PFSK-1 (cell line): ENCODE data around the gene OS9.

Source experiments
- FOXP2 ChIP-seq: optimal IDR thresholded peaks from 2 replicates; pipeline ENCODE3; 2011; ENCODE audit warnings: borderline replicate concordance, control low read depth, inconsistent platforms; ENCODE audit not compliant: insufficient read depth; ENCODE audit errors: extremely low read length, extremely low read depth
- POLR2AphosphoS5 ChIP-seq: IDR thresholded peaks from 2 replicates; pipeline ENCODE4 v1.6.1; 2012; ENCODE audit warnings: low read depth, mild to moderate bottlenecking, control low read depth, low read length, moderate library complexity
- REST ChIP-seq, 2 experiments: IDR thresholded peaks; 2 replicates each; pipeline versions ENCODE4 v1.6.1 to v1.8.0; 2011 to 2012; ENCODE audit warnings: low read depth in 2 of 2, low read length in 2 of 2, control low read depth in 1 of 2, inconsistent platforms in 1 of 2, mild to moderate bottlenecking in 1 of 2, moderate library complexity in 1 of 2; ENCODE audit not compliant: insufficient read depth in 1 of 2
- SIN3A ChIP-seq: IDR thresholded peaks from 2 replicates; pipeline ENCODE4 v1.6.1; 2012; ENCODE audit warnings: mild to moderate bottlenecking, low read length, moderate library complexity, borderline replicate concordance; ENCODE audit not compliant: insufficient read depth
- TAF1 ChIP-seq: IDR thresholded peaks from 2 replicates; pipeline ENCODE4 v1.6.1; 2012; ENCODE audit warnings: low read length, control low read depth, borderline replicate concordance; ENCODE audit not compliant: insufficient read depth

OS9 gene

GRCh38 chr12:57752668-57753000, 58.7 kb downstream of the OS9 start:
- TF ChIP-seq FOXP2: no peak
- TF ChIP-seq SIN3A: no peak
- no peak for TF ChIP-seq REST (IDR thresholded peaks at IDR 0.05; ENCODE audit: insufficient read depth in 1 of 2, low read depth in 2 of 2, low read length in 2 of 2)
- no peak for TF ChIP-seq POLR2AphosphoS5
- no peak for TF ChIP-seq TAF1

GRCh38 chr12:57753756-57754337, 59.9 kb downstream of the OS9 start:
- TF ChIP-seq FOXP2 (no peak), TAF1 (no peak), POLR2AphosphoS5 (no peak), SIN3A (no peak), REST (IDR thresholded peaks at IDR 0.05; ENCODE audit: insufficient read depth in 1 of 2, low read depth in 2 of 2, low read length in 2 of 2) (no peak)

GRCh38 chr12:57754411-57755193, 60.7 kb downstream of the OS9 start, which contains the start of gene MARCHF9:
MARCHF9 (plus strand) TSS chr12:57755103; CDS start chr12:57755529, 426 bp downstream.
- no peak for TF ChIP-seq POLR2AphosphoS5
- no peak for TF ChIP-seq TAF1
- TF ChIP-seq REST (IDR thresholded peaks at IDR 0.05; ENCODE audit: insufficient read depth in 1 of 2, low read depth in 2 of 2, low read length in 2 of 2): no peak
- no peak for TF ChIP-seq FOXP2
- TF ChIP-seq SIN3A: no peak

- TF ChIP-seq TAF1 (no peak), FOXP2 (no peak), SIN3A (no peak), REST (IDR thresholded peaks at IDR 0.05; ENCODE audit: insufficient read depth in 1 of 2, low read depth in 2 of 2, low read length in 2 of 2) (no peak), POLR2AphosphoS5 (no peak)
These were observed 61.2 kb downstream of the OS9 start for GRCh38 chr12:57755194-57755453.
